HUDEP-2 (cell line): ENCODE measurements around the gene SCNN1B.
"Not testable (repeated sequence)": the region's sequence is repeated elsewhere in the genome, so short reads cannot be mapped to it uniquely, and the experiment has no call there.

Experiments used
- DNase-seq, 76 experiments: peaks; one replicate each; lab custom pipeline; 2025; ENCODE audit not compliant: unreplicated experiment in 76 of 76; lab: John Stamatoyannopoulos, UW

The SCNN1B gene

DNA sequence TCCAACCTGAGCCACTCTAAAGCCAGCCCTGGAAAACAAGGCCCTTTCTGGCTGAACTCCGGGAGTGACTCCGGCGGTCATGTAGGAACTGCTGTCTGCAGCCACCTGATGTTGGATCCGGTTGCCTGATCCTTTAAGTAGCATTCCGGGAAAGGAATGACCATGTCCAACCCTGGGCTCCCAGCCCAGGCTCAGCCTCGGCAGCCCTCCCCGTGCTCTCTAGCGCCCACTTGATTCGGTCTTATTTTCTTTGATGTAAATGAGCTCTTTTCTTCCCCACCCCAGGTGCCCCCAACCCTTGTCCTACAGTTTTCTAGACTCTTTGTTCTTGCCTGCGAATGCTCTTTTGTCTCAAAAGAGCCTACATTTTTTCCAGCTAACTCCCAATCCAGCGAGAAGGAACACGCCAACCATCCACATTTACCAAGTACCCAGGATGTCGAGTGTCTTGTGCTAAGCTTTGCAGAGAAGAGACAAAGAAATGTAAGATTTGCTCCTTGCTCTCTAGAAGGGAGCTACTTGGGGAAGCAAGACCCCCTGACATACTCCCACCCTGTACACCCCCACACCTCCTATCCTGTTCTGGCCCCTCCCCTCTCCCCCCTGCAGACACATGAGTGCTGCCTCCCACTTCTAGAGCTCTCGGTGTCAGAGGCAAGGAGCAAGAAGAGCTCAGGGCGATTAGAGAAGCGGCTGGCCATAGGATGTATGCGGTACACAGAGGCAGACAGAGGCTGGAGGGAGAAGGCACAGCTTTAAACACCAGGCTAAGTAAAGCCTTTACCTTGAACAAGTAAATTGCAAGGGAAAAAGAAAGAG, 97.1 kb downstream of the SCNN1B start:
- no peak for DNase-seq

DNA sequence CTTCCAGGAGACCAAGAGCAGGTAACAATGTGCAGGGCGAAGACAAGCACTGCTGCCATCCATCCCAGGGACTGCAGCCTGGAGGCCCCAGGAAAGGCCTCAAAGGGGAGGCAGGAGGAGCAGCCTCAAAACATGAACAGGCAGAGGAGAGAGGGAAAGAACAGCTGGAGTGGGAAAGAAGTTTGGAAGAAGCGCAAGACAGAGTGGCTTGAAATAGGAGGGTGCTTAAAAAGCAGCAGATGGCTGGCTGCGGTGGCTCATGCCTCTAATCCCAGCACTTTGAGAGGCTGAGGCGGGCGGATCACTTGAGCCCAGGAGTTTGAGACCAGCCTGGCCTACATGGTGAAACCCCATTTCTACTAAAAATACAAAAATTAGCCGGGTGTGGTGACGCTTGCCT, 98.3 kb downstream of the SCNN1B start:
- not testable (repeated sequence) for DNase-seq

DNA sequence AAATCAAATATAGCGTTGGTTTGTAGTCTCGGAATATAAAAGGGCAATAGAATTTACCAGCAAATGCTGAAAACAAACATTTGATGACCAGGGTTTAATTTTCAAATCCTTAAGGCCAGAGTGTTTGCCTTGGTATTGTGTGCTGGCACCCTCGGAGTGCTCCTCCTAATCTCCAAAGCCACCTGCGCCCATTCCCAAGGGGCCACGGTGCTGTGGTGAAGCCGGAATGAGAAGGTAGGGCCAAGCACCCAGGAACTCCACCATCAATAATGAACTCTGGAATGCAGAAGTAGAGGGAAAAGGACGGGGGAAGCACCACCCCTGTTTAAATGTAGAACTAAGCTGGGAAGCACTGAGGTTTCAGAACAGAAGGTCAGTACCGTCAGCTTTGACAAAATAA, 99.0 kb downstream of the SCNN1B start:
- no peak for DNase-seq

DNA sequence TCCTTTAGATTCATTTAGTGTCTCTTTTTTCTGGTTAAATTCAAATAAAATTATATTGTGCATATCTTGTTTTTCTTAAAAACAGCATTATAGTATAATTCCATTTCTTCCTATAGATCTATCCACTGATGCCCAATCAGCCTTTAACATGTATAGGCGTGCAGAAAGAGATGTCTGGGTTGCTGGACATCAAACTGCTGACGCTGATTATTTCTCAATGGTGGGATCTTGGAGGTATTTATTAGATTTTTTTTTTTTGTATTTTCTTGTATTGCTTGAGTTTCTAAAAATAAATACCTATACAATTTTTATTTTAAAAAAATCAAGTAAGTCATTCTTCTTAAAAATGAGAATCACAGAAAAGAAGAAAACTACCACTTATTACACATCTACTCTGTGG, 100.0 kb downstream of the SCNN1B start:
- no peak for DNase-seq

DNA sequence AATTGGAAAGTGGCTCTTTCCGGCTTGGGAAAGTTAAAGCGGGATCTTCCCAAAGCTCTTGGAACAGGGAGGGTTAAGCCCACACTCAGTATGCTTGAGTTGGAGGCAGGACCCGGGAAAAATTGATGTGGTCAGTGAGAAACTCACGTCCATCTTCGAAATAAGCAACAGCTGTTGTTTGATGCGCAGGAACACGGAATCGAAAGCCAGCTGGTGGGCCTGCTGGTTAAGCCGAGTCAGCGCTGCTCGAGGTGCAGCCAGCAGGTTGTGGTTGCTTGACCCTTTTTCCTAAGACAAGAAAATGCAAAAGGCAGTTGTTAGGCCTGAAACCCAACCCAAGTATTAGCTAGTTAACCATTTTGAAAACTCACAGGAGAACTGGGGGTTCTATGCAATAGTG, 101.4 kb downstream of the SCNN1B start:
- no peak for DNase-seq

DNA sequence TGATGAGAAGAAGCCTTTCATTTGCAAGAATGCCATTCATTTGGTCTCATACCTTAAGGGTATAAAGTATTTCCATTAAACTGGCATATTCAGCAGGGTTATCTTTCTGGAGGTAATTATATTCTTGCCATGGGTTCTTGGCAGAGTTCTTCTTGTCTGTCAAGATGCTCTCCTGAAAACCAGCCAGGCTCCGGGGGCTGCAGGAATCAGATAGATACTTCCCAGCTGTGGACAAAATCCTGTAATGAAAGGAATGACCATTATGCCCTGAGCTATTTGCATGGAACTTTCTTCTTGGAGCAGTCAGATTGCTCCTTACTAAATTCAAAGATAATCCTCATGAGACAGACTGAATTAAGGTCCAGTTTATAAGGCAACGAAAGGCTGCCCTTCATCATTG, 103.9 kb downstream of the SCNN1B start:
- DNase-seq: no peak

DNA sequence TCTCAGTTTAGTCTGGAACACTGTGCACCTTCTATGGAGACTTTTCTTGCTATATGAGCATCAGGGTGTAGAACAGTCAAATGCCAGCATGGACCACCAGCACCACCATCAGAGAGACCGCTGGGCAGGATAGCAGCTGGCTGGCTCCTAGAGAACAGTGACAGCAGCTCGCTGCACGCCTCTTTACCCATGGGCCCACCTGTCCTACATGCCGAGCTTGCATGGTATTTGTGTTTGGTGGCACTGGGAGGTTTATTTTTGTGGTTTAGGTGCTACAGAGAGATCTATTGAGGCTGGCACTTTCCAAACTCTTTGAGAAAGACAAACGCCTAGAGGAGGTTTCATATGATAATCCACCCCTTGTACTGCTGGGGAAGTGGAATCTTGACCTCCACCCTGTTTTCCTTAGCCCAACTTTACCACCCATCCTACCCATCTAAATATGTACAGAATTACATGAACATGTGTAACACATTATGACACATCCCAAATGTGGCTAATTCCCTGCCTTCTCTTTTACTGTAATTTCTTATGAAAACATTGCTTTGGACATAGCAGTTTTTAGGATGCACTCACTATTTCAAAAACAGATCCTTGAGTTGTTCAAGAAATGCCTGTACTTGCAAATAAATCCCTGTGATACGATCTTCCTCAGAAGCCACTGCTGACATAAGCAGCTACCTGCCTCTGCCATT, 104.6 kb downstream of the SCNN1B start:
- no peak for DNase-seq

DNA sequence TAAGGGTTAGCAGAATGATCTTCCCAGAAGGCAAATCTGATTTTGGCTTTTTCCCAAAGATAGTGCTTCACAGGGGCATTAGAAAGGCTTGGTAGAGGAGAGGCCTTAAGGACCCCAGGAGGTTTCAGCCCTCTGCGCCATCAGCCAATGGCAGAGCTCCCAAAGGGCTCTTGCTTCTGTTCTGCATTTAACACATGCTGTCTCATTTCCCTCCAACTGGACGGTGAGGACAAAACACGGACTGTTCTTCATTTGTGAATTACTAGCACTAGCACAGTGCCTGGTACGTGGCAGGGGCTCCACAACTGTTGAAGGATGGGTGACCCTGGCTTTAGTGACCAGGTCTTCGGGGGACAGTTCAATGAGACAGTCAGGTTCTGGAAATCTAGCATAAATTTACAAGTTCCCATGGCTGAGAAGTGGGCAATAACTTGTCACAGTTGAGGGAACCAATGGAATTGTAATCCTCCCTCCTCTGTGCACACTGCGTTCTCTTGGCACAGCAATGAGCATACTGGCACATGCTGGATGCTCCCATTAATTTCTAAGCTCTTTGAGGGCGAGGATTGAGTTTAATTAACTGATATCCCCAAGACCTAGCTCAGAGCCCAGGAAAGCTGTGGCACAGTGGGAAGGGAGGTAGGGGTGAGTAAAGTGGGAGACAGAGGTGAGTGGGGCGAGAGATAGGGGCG, 105.5 kb downstream of the SCNN1B start:
- no peak for DNase-seq

DNA sequence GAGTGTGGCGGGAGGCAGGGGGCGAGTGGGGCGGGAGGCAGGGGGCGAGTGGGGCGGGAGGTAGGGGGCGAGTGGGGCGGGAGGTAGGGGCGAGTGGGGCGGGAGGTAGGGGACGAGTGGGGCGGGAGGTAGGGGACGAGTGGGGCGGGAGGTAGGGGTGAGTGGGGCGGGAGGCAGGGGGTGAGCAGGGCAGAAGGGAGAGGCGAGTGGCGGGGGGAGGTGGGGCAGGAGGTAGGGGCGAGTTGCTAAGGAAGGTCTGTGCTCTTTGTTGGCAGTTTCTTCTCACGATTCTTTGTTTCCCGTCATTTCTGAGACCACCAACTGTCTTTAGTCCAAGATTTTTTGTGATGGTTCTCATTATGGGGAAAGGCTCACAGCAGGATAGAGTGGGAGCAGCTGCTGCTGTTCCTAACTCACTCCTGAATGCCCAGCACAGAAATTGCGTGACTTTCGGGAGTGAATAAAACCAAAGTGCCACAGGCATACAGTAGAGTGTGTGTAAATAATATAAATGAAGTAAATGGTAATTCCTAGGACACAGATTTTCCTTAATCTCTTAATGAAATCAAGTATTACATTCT, 106.2 kb downstream of the SCNN1B start:
- DNase-seq: no peak

DNA sequence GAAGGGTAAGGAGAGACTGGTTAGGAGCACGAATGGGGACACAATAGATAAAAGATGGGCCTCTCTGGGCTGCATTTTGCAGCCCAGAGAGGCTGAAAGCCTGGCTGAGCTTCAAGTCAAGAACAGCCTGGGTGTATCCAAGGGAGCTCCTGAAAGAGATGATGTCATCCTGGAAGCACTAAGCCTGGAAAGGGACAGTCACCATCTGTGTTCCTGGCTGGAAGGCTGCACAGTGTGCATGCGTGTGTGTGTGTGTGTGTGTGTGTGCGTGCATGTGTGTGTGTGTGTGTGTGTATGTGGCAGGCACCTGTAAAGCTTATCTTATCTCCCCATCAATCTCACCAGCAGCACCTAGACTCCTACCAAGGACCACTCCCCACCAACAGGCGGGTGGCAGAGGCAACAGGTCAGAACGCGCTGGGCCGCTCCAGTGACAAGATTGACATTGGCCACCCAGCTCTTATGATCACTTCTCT, 106.8 kb downstream of the SCNN1B start:
- DNase-seq: no peak

DNA sequence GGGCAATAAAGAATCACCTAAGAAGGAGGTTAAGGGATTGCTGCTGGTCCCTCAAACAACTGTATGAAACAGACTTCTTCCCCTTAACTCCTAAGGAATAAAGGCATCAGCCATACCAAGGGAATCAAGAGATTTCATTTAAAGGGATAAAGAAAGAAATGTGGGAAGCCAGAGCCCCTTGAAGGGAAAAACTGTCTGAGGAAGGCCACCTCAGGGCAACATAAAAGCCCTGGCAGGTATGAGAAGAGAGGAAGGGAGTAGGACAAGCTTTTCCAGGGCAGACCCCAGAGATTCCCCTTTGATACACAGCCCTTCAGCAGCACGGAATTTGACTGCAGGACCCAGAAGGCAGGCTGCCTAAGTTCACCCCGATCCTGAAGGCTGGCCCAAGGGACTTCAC, 107.4 kb downstream of the SCNN1B start:
- DNase-seq: no peak

DNA sequence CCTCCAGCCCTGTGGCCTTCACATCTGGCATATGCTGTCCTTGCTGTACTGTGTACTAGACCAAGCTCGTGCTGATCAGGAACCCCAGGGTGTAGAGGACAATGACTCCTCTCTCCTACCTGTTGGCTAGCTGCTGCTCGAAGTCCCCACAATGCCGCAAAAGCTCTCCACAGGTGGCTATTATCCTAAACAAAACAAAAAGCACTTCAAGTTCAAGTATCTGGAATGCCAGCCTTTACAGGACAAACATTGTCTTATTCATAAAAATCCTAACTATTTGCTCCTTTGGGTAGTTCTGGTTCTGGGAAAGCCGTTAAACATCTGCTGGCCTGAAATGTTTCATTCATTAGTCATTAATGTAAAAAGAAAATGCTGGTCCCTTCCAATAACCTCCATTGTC, 108.1 kb downstream of the SCNN1B start:
- DNase-seq: no peak

DNA sequence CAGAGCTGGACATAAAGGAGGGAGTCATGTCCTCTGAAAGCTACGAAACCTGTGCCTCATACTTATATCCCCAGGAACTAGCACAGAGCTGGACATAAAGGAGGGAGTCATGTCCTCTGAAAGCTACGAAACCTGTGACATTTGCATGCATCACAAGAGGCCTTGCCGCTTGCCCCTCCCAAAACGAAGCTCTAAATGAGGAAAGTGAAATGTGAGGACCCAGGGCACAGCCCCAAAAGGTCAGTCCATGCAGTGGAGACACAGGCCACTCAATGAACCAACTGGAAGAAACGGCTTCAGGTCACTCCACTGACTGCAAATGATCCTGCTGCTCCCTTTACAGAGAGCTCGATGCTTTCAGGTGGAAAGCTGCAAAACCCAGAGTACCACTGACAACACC, 112.6 kb downstream of the SCNN1B start:
- no peak for DNase-seq

DNA sequence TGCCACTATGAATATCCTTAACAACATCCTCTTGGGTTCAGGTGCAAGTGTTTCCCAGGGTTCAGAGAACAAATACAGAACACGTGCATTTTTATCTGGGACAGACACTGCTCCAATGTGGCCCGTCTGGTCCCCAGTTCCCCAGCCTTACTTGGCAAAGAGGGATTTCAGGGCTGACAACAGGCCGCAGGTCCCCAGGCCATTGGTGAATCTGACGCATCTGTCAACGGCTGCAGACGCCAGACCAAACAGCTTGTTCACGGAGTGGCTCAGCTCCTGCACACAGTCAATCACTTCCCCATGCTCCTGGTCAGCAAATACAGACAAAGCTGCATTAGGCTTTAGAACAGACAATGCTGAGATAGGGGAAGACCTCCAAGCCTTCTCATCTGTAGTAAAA, 114.7 kb downstream of the SCNN1B start:
- no peak for DNase-seq

DNA sequence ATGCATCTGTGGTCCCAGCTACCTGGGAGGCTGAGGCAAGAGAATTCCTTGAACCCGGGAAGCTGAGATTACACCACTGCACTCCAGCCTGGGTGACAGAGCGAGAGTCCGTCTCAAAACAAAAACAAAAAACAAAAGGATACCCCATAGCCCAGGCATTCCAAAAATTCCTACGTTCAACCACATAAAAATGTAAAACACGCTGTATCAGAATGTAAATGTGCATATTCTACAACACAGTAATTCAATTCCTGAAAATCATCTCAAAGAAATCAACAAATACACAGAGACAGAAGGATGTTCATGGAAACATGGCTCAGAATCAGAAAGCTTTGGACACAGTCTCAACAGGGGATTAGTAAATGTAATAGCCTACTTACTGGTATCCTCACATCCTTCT, 117.9 kb downstream of the SCNN1B start:
- DNase-seq: no peak

DNA sequence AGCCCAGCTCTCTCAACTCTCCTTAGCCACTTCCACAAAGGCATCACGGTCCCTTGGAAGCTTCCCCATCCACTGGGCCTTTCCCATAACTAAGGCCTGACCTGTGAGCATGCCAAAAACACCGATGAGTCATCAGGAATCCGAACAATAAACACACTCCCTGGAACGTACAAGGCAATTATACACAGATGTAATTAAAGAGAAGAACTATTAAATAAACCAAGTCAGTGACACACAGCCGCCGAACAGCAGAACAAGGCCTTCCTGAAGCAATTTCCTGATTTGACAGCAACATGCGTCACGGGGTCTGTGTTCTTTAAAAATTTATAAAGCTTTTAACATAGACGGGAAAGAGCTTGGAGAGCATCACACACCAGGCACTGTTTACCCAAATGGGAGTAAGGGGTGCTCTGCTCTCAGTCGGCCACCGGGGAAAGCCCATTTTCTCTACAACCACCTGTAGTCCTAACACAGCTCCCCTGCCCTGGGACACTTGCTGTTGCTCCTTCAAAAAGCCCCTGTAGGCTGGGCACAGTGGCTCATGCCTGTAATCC, 121.5 kb downstream of the SCNN1B start:
- DNase-seq: no peak

DNA sequence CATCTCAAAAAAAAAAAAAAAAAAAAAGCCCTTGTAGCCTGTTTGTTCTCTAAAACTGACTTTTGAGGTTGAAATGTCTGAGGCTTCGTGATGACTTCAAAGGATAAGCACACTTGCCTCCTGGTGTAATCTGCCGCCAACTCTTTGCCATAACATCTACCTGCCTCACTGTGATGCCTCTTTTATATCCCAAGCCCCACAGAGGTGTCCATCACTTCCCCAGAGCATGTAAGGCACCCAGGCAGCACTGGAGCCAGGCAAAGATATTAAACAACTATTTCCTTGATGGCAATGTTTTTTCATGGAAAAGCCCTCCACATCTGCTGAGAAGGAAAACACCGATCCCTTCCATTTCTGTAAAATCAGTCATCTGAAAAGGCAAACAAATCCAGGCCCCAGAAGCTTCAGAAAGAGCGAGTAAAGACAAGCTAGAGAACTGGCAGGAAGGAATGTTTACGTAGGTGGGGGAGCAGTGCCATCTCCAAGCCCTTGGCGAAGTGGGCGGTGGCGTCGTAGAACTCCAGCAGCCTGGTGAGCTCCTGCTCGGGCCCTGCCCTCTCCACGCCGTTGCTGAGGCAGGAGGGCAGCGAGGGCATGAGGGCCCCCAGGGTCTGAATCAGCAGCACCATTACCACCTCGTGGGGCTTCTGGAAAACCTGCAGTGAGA, 122.3 kb downstream of the SCNN1B start:
- DNase-seq: no peak

DNA sequence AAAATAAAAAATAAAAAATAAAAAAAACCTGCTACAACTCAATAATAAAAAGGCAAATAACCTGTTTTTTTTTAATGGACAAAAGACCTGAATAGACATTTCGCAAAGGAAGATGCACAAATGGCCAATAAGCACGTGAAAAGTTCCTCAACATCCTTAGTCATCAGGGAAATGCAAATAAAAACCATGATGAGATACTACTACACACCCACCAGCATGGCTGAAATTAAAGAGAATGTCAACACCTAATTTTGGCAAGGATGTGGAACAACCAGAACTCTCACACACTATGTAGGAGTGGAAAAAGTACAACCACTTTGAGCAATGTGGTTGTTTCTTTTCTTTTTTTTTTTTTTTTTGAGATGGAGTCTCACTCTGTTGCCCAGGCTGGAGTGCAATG, 126.2 kb downstream of the SCNN1B start:
- DNase-seq: no peak
